Central memory CD8-positive, alpha-beta T cell (primary cell): Measurements from ENCODE around the gene RLBP1.

Experiments used
- ATAC-seq: fragments of 150-1000 bp; cut with Tn5 transposase; replicated peaks from 2 replicates; pipeline ENCODE4 v1.10.0; 2022; ENCODE audit warnings: mild to moderate bottlenecking, moderate FRiP score, moderate number of reproducible peaks; ENCODE audit not compliant: poor library complexity, severe bottlenecking; ENCODE audit errors: extremely low read depth
- DNase-seq, 2 donors: peaks; one replicate each; pipeline ENCODE4 v3.0.0; 2021; ENCODE audit warnings: low spot score in 2 of 2
- H3K27ac Mint-ChIP-seq: one replicate; pipeline ENCODE4 v1.8.0; 2022; ENCODE audit warnings: low read depth, mild to moderate bottlenecking, moderate library complexity, mixed read lengths
- H3K27me3 Mint-ChIP-seq: one replicate; pipeline ENCODE4 v1.8.0; 2022; ENCODE audit warnings: mixed read lengths
- H3K36me3 Mint-ChIP-seq: one replicate; pipeline ENCODE4 v1.8.0; 2022; ENCODE audit warnings: mild to moderate bottlenecking, moderate library complexity, mixed read lengths; ENCODE audit not compliant: insufficient read depth
- H3K4me1 Mint-ChIP-seq: one replicate; pipeline ENCODE4 v1.8.0; 2022; ENCODE audit warnings: mixed read lengths
- H3K4me3 Mint-ChIP-seq: one replicate; pipeline ENCODE4 v1.8.0; 2022; ENCODE audit warnings: mild to moderate bottlenecking, moderate library complexity, mixed read lengths
- H3K9me3 Mint-ChIP-seq: one replicate; pipeline ENCODE4 v1.8.0; 2022; ENCODE audit warnings: mixed read lengths

The RLBP1 gene

DNA sequence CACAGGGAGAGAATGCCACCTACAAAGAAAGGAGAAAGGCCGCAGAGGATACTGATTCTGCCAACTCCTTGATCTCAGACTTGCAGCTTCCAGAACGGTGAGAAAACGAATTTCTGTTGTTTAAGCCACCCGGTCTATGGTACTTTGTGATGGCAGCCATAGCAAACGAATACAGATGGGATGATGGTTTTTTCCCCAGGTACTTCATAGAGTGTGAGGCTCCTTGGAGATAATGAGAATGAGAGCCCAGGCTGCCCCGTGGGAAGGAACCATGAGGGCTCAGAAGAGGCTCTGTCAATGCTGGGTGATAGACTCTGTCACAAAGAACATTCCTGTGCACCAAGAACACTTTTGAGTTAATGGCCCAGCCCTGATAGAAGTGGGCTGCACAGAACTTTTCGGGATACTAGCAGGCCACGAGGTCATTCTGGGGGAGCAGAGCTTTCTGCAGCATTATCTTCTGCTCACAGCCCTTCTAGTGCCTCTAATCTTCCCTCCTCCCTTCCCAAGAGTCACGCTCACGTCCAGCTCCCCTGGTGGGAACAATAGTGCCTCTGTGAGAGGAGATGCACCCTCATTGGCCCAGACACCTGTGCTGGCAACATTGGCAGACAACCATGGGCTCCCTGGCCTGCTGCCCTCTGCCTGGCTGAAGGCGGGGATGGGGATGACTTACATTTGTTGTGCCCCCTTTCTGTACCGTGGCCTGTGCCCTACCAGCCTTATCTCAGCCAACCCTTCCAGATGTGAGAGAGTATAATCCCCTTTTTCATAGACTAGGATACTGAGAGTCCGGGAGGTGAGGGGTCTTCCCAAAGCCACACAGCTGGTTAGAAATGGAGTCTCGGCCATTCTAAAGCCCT is 5.2 kb upstream of the RLBP1 start:
- DNase-seq (no peak), ATAC-seq (no peak)
- Mint-ChIP-seq H3K27me3 (peaks cover 18% of the 10 kb centered on the region), H3K4me1 (no peaks in the 10 kb centered on the region), H3K36me3 (peaks cover 2% of the 10 kb centered on the region), H3K27ac (no peak overlapping the region), H3K4me3 (no peak overlapping the region), H3K9me3 (no peaks in the 10 kb centered on the region)

DNA sequence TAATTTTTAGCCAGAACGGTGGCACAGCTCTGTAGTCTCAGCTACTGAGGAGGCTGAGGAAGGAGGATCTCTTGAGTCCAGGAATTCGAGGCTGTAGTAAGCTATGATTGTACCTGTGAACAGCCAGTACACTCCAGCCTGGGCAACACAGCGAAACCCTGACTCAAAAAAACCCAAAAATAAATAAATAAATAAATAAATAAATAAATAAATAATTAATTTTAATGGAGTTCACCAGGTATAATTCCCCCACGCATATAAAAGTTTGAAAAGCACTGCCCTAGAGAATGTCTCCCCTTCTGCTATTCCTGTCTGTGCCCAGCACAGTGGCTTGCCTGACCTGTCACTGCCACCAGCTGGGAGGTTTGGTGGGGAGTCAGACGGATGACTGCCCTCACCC is 4.2 kb upstream of the RLBP1 start:
- ATAC-seq (no peak), DNase-seq (no peak)
- peaks cover 2% of the 10 kb centered on the region for H3K36me3 Mint-ChIP-seq
- no peaks in the 10 kb centered on the region for H3K4me1 Mint-ChIP-seq
- no peak overlapping the region for H3K4me3 Mint-ChIP-seq
- H3K27ac Mint-ChIP-seq: no peak overlapping the region
- H3K9me3 Mint-ChIP-seq: no peaks in the 10 kb centered on the region
- peaks cover 17% of the 10 kb centered on the region for H3K27me3 Mint-ChIP-seq

DNA sequence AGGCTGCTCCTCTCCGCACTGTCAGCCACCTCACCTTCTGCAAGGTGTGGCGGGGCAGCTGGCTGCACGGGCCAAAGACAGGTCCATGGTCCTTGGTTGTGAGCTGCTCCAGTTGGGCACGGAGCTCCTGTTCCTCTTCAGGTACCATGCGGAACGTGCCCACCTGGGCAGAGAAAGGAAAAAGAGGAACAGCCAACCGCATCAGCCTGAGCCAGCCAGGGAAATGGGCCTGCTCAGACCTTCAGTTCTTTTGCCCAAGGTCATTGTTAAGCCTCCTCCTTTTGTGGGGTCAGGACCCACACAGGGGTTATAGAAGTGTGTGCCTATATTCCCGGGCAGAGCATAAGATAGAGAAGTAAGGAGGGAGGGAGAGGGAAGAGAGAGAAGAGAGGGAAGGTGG is 2.8 kb downstream of the RLBP1 start:
- no peaks in the 10 kb centered on the region for H3K9me3 Mint-ChIP-seq
- no peaks in the 10 kb centered on the region for H3K4me1 Mint-ChIP-seq
- peaks cover 18% of the 10 kb centered on the region for H3K27me3 Mint-ChIP-seq
- no peak overlapping the region for H3K4me3 Mint-ChIP-seq
- no peaks in the 10 kb centered on the region for H3K36me3 Mint-ChIP-seq
- DNase-seq: no peak
- no peak overlapping the region for H3K27ac Mint-ChIP-seq
- no peak for ATAC-seq

DNA sequence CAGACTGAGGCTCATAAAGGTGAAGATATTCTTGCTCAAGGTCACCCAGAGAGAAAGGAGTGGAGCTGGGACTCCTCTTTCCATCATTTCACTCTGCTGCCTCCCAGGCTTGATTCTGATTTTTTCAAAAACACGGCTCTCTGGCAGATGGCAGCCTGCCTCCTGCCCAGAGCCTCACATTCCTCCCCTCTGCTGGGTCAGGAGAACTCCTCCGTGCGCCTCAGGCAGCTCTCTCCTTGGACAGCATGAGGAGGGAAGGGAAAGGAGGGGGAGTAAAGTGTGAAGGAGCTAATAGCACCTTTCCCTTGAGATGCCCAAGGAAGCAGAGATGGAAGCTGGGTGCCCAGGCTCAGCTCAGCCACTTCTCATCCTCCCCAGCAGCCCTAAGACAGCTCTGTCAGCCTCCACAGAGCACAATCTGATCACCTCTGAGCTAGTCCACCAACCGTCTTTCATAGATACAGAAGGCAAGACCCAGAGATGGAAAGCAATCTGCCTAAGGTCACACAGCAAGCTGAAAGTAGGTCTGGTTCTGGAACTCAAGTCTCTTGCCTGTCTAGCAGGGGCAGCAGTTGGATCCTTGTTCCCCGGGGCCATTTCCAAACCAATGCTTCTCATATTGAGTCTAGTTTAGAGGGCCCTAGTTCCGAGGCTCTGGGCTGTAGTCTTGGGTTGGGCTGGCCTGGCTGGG is 3.5 kb downstream of the RLBP1 start:
- no peaks in the 10 kb centered on the region for H3K4me1 Mint-ChIP-seq
- ATAC-seq: no peak
- H3K36me3 Mint-ChIP-seq: no peaks in the 10 kb centered on the region
- DNase-seq: no peak
- no peak overlapping the region for H3K4me3 Mint-ChIP-seq
- H3K27me3 Mint-ChIP-seq: peaks cover 18% of the 10 kb centered on the region
- H3K9me3 Mint-ChIP-seq: no peaks in the 10 kb centered on the region
- H3K27ac Mint-ChIP-seq: no peak overlapping the region

DNA sequence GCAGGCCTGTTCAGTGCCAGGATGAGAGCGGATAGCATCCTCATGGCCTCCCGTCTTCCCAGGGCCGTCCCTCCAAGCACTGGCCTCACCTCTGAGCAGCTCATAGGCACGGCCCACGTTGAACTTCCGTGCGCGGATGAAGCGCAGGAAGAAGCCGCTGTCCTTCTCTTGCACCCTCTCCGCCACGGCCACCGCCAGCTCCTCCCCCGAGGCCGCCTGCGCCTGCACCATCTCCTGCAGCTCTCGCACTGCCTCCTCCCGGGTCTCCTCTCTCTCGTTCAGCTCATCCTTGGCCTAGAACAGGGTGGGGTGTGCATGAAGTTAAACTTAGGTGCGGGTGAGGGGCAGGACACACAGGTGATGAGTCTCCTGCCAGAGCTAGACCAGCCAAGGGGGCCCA is 4.3 kb downstream of the RLBP1 start:
- no peak overlapping the region for H3K27ac Mint-ChIP-seq
- ATAC-seq: no peak
- no peaks in the 10 kb centered on the region for H3K4me1 Mint-ChIP-seq
- no peak for DNase-seq
- H3K4me3 Mint-ChIP-seq: no peak overlapping the region
- H3K36me3 Mint-ChIP-seq: no peaks in the 10 kb centered on the region
- H3K9me3 Mint-ChIP-seq: no peaks in the 10 kb centered on the region
- peaks cover 18% of the 10 kb centered on the region for H3K27me3 Mint-ChIP-seq

DNA sequence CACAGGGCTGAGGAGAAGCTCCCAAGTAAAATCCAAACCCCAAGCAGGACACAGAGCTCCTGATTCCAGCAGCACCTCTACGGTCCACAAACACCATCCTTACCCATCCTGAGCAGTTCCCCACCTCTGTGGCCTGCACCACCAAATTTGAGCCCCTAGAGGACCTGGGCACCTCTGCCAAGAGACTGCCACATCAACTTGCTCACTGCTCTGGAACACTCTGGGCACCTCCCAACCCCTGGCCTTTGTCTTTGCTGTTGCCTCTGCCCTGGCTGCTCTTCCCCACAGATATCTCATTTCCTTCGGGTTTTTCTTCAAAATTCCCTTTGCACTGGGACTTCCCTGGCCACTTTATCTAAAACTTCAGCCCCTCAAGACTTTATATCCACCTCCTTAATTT is 5.8 kb downstream of the RLBP1 start:
- Mint-ChIP-seq H3K36me3 (no peaks in the 10 kb centered on the region), H3K9me3 (no peaks in the 10 kb centered on the region), H3K4me1 (no peaks in the 10 kb centered on the region), H3K27me3 (peaks cover 12% of the 10 kb centered on the region), H3K27ac (no peak overlapping the region), H3K4me3 (no peak overlapping the region)
- ATAC-seq (no peak), DNase-seq (no peak)

DNA sequence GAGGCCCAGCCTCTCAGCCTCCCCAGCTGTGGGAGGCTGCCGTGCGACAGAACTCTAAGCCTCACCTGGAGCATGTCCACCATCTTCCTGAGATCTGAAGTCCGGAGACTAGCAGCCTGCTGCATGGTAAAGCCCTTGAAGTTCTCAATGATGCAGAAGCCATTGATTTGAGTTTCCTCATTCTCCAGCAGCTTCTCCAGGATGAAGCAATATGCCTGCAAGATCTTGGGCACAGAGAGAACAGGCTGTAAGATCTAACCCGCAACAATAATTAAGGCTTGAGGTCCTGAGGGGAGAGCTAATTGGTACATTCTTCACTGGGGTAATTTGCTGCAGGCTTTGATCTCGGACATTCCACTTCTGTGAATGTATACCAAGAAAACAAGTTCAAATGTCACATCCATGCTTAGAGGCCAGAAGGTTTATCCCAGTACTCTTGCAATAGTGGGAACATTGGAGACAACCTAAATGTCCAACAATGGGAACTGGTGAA is 9.7 kb downstream of the RLBP1 start:
- H3K4me1 Mint-ChIP-seq: peaks cover 10% of the 10 kb centered on the region
- H3K4me3 Mint-ChIP-seq: no peak overlapping the region
- no peaks in the 10 kb centered on the region for H3K27me3 Mint-ChIP-seq
- no peak overlapping the region for H3K27ac Mint-ChIP-seq
- DNase-seq (no peak), ATAC-seq (no peak)
- H3K9me3 Mint-ChIP-seq: no peaks in the 10 kb centered on the region
- no peaks in the 10 kb centered on the region for H3K36me3 Mint-ChIP-seq

DNA sequence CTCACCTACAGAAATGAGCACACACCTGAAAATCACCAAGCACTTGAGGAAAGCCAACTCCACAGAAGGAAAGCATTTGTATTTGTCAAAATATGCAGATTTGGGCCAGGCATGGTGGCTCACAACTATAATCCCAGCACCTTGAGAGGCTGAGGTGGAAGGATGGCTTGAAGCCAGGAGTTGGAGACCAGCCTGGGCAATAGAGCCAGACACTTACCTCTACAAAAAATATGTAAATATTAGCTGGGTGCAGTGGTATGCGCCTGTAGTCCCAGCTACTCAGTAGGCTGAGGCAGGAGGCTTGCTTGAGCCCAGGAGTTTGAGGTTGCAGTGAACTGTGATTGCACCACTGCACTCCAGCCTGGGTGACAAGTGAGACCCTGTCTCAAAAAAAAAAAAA is 12.3 kb downstream of the RLBP1 start:
- H3K9me3 Mint-ChIP-seq: no peaks in the 10 kb centered on the region
- H3K4me3 Mint-ChIP-seq: no peak overlapping the region
- DNase-seq (no peak), ATAC-seq (no peak)
- peaks cover 22% of the 10 kb centered on the region for H3K4me1 Mint-ChIP-seq
- H3K27ac Mint-ChIP-seq: no peak overlapping the region
- H3K36me3 Mint-ChIP-seq: peaks cover 4% of the 10 kb centered on the region
- no peaks in the 10 kb centered on the region for H3K27me3 Mint-ChIP-seq

DNA sequence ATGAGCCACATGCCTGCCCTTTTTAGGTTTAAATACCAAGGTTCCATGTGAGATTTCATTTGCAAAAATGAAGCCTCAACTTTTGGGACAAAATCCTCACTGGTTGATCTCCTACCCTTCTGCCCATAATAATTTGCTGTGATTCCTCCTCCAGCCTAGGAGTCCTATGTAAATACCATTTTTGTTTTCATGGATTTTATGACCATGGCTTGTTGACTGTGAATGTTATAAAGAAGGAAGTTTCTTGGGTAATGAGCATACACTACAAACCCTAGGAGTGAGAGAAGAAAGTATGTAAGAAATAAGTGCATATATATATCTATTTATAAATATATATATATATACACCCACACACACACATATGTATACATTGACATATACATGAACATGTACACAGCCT is 13.1 kb downstream of the RLBP1 start:
- DNase-seq: no peak
- ATAC-seq: no peak
- Mint-ChIP-seq H3K36me3 (peaks cover 4% of the 10 kb centered on the region), H3K27ac (no peak overlapping the region), H3K4me1 (peaks cover 30% of the 10 kb centered on the region), H3K4me3 (no peak overlapping the region), H3K27me3 (no peaks in the 10 kb centered on the region), H3K9me3 (no peaks in the 10 kb centered on the region)

DNA sequence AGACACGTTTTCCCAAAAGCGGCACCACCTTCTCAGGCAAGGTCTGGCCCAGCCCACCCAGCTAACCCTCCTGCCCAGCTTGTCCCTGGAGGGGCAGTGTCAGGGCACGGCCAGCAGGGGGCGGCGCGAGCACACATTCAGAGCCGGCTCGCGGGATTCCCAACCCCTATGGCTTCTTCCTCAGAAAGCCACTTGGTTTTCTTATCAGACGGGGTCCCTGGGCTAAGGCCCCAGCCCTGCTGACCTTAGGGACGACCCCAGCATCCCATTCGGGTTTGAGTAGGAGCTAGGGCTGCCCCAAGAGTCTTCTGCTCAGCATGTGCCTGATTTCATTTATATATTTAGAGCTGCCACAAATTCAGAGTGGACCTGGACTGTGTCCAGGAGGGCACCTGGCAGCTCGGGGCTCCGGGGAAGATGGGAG is 14.5 kb downstream of the RLBP1 start:
- H3K27ac Mint-ChIP-seq: no peak overlapping the region
- peak; percentile 62 for ATAC-seq
- H3K4me3 Mint-ChIP-seq: no peak overlapping the region
- peaks cover 5% of the 10 kb centered on the region for H3K36me3 Mint-ChIP-seq
- no peaks in the 10 kb centered on the region for H3K27me3 Mint-ChIP-seq
- H3K9me3 Mint-ChIP-seq: no peaks in the 10 kb centered on the region
- peaks cover 31% of the 10 kb centered on the region for H3K4me1 Mint-ChIP-seq
- peak; percentile 41 to 62 for DNase-seq

DNA sequence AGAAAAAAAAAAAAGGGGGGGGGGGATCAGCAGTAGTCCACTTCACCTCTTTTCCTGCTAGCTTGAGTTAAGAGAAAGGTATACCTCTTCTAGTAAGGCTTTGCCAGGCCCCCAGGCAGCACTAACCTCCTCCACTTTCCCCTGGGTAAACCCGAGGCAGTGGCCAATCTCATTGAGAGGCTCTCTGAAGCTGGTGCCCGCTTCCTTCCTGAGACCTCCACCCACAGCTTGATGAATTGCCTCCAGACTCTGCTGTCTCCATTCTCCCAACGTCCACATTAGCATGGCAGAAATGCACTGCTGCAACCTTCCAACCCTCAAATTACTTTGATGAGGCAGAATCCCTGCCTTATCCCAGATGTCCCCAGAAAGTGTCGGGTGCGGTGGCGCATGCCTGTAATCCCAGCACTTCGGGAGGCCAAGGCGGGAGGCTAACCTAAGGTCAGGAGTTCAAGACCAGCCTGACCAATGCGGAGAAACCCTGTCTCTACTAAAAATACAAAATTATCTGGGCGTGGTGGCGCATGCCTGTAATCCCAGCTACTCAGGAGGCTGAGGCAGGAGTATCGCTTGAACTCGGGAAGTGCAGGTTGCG is 15.3 kb downstream of the RLBP1 start:
- DNase-seq (no peak), ATAC-seq (no peak)
- H3K4me1 Mint-ChIP-seq: peaks cover 35% of the 10 kb centered on the region
- no peak overlapping the region for H3K4me3 Mint-ChIP-seq
- peaks cover 6% of the 10 kb centered on the region for H3K36me3 Mint-ChIP-seq
- peak overlapping the region; percentile 44 for H3K27ac Mint-ChIP-seq
- H3K27me3 Mint-ChIP-seq: no peaks in the 10 kb centered on the region
- no peaks in the 10 kb centered on the region for H3K9me3 Mint-ChIP-seq

DNA sequence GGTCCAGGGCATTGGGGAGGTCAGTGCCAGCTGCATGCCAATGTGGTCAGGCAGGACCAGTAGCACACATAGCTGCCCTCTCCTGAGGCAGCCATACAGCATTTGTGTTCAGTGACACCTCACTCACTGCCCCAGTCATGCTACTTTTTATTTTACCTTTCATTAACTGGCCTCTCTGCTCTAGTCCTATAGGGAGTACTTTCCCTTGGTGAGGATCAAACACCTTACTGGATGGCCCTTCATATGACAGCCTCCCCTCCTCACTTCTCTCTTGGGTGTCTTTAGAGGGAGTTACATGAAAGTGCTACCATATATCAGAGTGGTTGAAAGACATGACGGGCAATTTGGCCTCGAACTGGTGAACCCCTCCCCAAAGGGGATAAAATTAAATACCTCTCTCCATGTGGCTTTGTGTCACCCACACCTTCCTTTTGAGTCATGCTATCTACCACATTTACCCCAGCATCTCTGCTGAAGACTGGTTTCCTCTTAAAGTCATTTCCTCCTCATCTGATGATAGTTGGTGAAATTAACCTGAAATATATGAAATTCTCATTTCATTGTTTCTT is 17.6 kb downstream of the RLBP1 start:
- no peaks in the 10 kb centered on the region for H3K27me3 Mint-ChIP-seq
- DNase-seq: no peak
- H3K36me3 Mint-ChIP-seq: peaks cover 9% of the 10 kb centered on the region
- H3K4me3 Mint-ChIP-seq: no peak overlapping the region
- H3K9me3 Mint-ChIP-seq: no peaks in the 10 kb centered on the region
- ATAC-seq: peak; percentile 75
- H3K4me1 Mint-ChIP-seq: peaks cover 35% of the 10 kb centered on the region
- no peak overlapping the region for H3K27ac Mint-ChIP-seq
